Trophoblast cell (in vitro differentiated cells and primary cell): ENCODE results near the gene CIDEC.

Experiments used
- DNase-seq, 2 donors: peaks; one replicate each; pipeline ENCODE4 v3.0.0-alpha.2; 2016
- H2AFZ ChIP-seq: 2 replicates; pipeline ENCODE4 v1.6.1; 2013; ENCODE audit warnings: low read length, moderate library complexity, mild to moderate bottlenecking; ENCODE audit not compliant: insufficient read depth, poor library complexity
- H2AK5ac ChIP-seq: 2 replicates; pipeline ENCODE4 v1.6.1; 2013; ENCODE audit warnings: mild to moderate bottlenecking, low read length
- H2BK120ac ChIP-seq: 2 replicates; pipeline ENCODE4 v1.6.1; 2013; ENCODE audit warnings: low read length, mild to moderate bottlenecking, moderate library complexity; ENCODE audit not compliant: insufficient read depth, poor library complexity
- H2BK12ac ChIP-seq: 2 replicates; pipeline ENCODE4 v1.6.1; 2013; ENCODE audit warnings: mild to moderate bottlenecking, low read length, moderate library complexity
- H2BK5ac ChIP-seq: 2 replicates; pipeline ENCODE4 v1.6.1; 2013; ENCODE audit warnings: low read length, low read depth, moderate library complexity, mild to moderate bottlenecking; ENCODE audit not compliant: poor library complexity
- H3K14ac ChIP-seq: 2 replicates; pipeline ENCODE4 v1.6.1; 2013; ENCODE audit warnings: mild to moderate bottlenecking, low read length
- H3K18ac ChIP-seq: 2 replicates; pipeline ENCODE4 v1.6.1; 2013; ENCODE audit warnings: mild to moderate bottlenecking, low read length
- H3K23ac ChIP-seq: 2 replicates; pipeline ENCODE4 v1.6.1; 2013; ENCODE audit warnings: low read length
- H3K27ac ChIP-seq: 2 replicates; pipeline ENCODE4 v1.5.1; 2013; ENCODE audit warnings: low read depth, mild to moderate bottlenecking, inconsistent platforms, low read length, moderate library complexity
- H3K27me3 ChIP-seq: 2 replicates; pipeline ENCODE4 v1.6.1; 2013; ENCODE audit warnings: inconsistent platforms, mild to moderate bottlenecking, low read length, moderate library complexity; ENCODE audit not compliant: insufficient read depth
- H3K36me3 ChIP-seq, 2 experiments: 1 replicate in 1 of 2; 2 replicates in 1 of 2; pipeline ENCODE4 v1.6.1; 2013; ENCODE audit warnings: low read length in 2 of 2, mild to moderate bottlenecking in 2 of 2, moderate library complexity in 1 of 2; ENCODE audit not compliant: insufficient read depth in 2 of 2, control insufficient read depth in 1 of 2
- H3K4ac ChIP-seq: 2 replicates; pipeline ENCODE4 v1.6.1; 2013; ENCODE audit warnings: low read depth, mild to moderate bottlenecking, low read length, moderate library complexity
- H3K4me1 ChIP-seq, 2 experiments: 1 replicate in 1 of 2; 2 replicates in 1 of 2; pipeline ENCODE4 v1.6.1; 2013; ENCODE audit warnings: low read length in 2 of 2, mild to moderate bottlenecking in 2 of 2, moderate library complexity in 1 of 2; ENCODE audit not compliant: insufficient read depth in 2 of 2, control insufficient read depth in 1 of 2
- H3K4me2 ChIP-seq: 2 replicates; pipeline ENCODE4 v1.6.1; 2013; ENCODE audit warnings: inconsistent platforms, mild to moderate bottlenecking, low read length, moderate library complexity
- H3K4me3 ChIP-seq: 2 replicates; pipeline ENCODE4 v1.5.1; 2013; ENCODE audit warnings: mild to moderate bottlenecking, low read depth, low read length, inconsistent platforms
- H3K79me1 ChIP-seq: one replicate; pipeline ENCODE4 v1.6.1; 2013; ENCODE audit warnings: low read length
- H3K79me2 ChIP-seq: 2 replicates; pipeline ENCODE4 v1.6.1; 2013; ENCODE audit warnings: low read length, mild to moderate bottlenecking; ENCODE audit not compliant: control insufficient read depth, insufficient read depth, poor library complexity
- H3K9ac ChIP-seq: 2 replicates; pipeline ENCODE4 v1.6.1; 2013; ENCODE audit warnings: mild to moderate bottlenecking, low read length
- H3K9me3 ChIP-seq: 2 replicates; pipeline ENCODE4 v1.6.1; 2013; ENCODE audit warnings: low read depth, mild to moderate bottlenecking, control low read depth, inconsistent platforms, low read length; ENCODE audit not compliant: insufficient read depth
- H4K12ac ChIP-seq: 2 replicates; pipeline ENCODE4 v1.6.1; 2013; ENCODE audit warnings: low read depth, mild to moderate bottlenecking, low read length, moderate library complexity
- H4K8ac ChIP-seq: 2 replicates; pipeline ENCODE4 v1.6.1; 2013; ENCODE audit warnings: low read depth, mild to moderate bottlenecking, low read length, moderate library complexity
- H4K91ac ChIP-seq: one replicate; pipeline ENCODE4 v1.6.1; 2013; ENCODE audit warnings: low read depth, mild to moderate bottlenecking, low read length, moderate library complexity
- WGBS: extraction: QIAGEN DNeasy Blood & Tissue Kit; methylation state at CpG from one replicate; pipeline ENCODE4 v1.1.7; 2013; ENCODE audit warnings: missing lambda C conversion rate; ENCODE audit not compliant: insufficient read length, insufficient coverage; ENCODE audit errors: extremely low coverage; 5-methylcytosine and 5-hydroxymethylcytosine counted together

CIDEC gene

GRCh38 chr3:9834520-9835380 lies 45.3 kb downstream of the CIDEC start:
- Histone ChIP-seq H3K79me1 (no peaks in the 10 kb centered on the region), H3K9ac (no peak overlapping the region), H4K8ac (no peak overlapping the region), H2BK5ac (no peak overlapping the region), H3K23ac (no peak overlapping the region), H3K4me2 (no peak overlapping the region), H3K27me3 (no peaks in the 10 kb centered on the region), H3K27ac (no peak overlapping the region), H3K79me2 (no peaks in the 10 kb centered on the region), H2BK12ac (no peak overlapping the region), H3K18ac (no peak overlapping the region), H3K4ac (no peak overlapping the region), H3K4me3 (no peak overlapping the region), H3K9me3 (no peaks in the 10 kb centered on the region), H2AK5ac (no peak overlapping the region), H3K4me1 (no peaks in the 10 kb centered on the region), H2BK120ac (no peak overlapping the region), H3K14ac (no peak overlapping the region), H2AFZ (no peak overlapping the region), H4K91ac (no peak overlapping the region), H4K12ac (no peak overlapping the region), H3K36me3 (peaks cover 42 to 47% of the 10 kb centered on the region in 2 experiments)
- no CpG with 5 or more reads among the region's 18 CpGs for WGBS
- no peak for DNase-seq

GRCh38 chr3:9833078-9833477 lies 47.0 kb downstream of the CIDEC start:
- Histone ChIP-seq H3K4me2 (no peak overlapping the region), H3K9ac (no peak overlapping the region), H2AK5ac (no peak overlapping the region)

GRCh38 chr3:9831253-9831652 lies 48.8 kb downstream of the CIDEC start:
- Histone ChIP-seq H3K14ac (no peak overlapping the region), H3K23ac (no peak overlapping the region), H3K36me3 (peaks cover 28 to 37% of the 10 kb centered on the region in 2 experiments), H3K9ac (no peak overlapping the region), H3K79me2 (no peaks in the 10 kb centered on the region), H3K4me2 (no peak overlapping the region), H3K27me3 (no peaks in the 10 kb centered on the region), H3K4ac (no peak overlapping the region), H2BK120ac (no peak overlapping the region), H4K12ac (no peak overlapping the region), H3K4me3 (no peak overlapping the region), H2AK5ac (no peak overlapping the region), H3K79me1 (no peaks in the 10 kb centered on the region), H2BK5ac (no peak overlapping the region), H4K8ac (no peak overlapping the region), H2BK12ac (no peak overlapping the region), H3K4me1 (no peaks in the 10 kb centered on the region), H4K91ac (no peak overlapping the region), H2AFZ (no peak overlapping the region), H3K18ac (no peak overlapping the region), H3K9me3 (peaks cover 3% of the 10 kb centered on the region), H3K27ac (no peak overlapping the region)
- no peak for DNase-seq
- WGBS, result no CpG with 5 or more reads among the region's 3 CpGs

More at GRCh38 chr3:9833078-9833477, 47.0 kb downstream of the CIDEC start:
- Histone ChIP-seq H4K91ac (no peak overlapping the region), H2BK12ac (no peak overlapping the region), H2AFZ (no peak overlapping the region), H3K4me3 (no peak overlapping the region), H4K8ac (no peak overlapping the region), H3K9me3 (peaks cover 3% of the 10 kb centered on the region), H4K12ac (no peak overlapping the region), H2BK120ac (no peak overlapping the region), H3K27me3 (no peaks in the 10 kb centered on the region), H3K36me3 (peaks cover 35 to 42% of the 10 kb centered on the region in 2 experiments), H3K27ac (no peak overlapping the region), H3K79me2 (no peaks in the 10 kb centered on the region), H3K23ac (no peak overlapping the region), H3K4me1 (no peaks in the 10 kb centered on the region), H3K14ac (no peak overlapping the region), H2BK5ac (no peak overlapping the region), H3K4ac (no peak overlapping the region), H3K18ac (no peak overlapping the region), H3K79me1 (no peaks in the 10 kb centered on the region)
- no peak for DNase-seq
- WGBS, result no CpG with 5 or more reads among the region's 9 CpGs

- Histone ChIP-seq H3K27ac (no peak overlapping the region), H4K12ac (no peak overlapping the region), H2AFZ (no peak overlapping the region), H3K4me3 (peak overlapping the region; percentile 15), H2BK120ac (no peak overlapping the region), H3K79me2 (no peaks in the 10 kb centered on the region), H3K27me3 (no peaks in the 10 kb centered on the region), H3K4me1 (no peaks in the 10 kb centered on the region), H3K4me2 (no peak overlapping the region), H3K23ac (no peak overlapping the region), H2AK5ac (no peak overlapping the region), H4K91ac (no peak overlapping the region), H3K9ac (peak overlapping the region; percentile 18), H2BK5ac (no peak overlapping the region), H3K14ac (no peak overlapping the region), H3K36me3 (peaks cover 12 to 20% of the 10 kb centered on the region in 2 experiments), H2BK12ac (no peak overlapping the region), H3K9me3 (peaks cover 3% of the 10 kb centered on the region), H3K4ac (no peak overlapping the region), H3K18ac (no peak overlapping the region), H4K8ac (no peak overlapping the region), H3K79me1 (no peaks in the 10 kb centered on the region)
- no CpG with 5 or more reads among the region's 17 CpGs for WGBS
- no peak for DNase-seq
Observed at GRCh38 chr3:9828801-9829755, 51.0 kb downstream of the CIDEC start.
